C4-2B (cell line): ENCODE data around the gene RIT2.
"Not testable (repeated sequence)": the region's sequence is repeated elsewhere in the genome, so short reads cannot be mapped to it uniquely, and the experiment has no call there.

Experiments used
- H3K27ac ChIP-seq: fragments of 450-650 bp; 2 replicates; pipeline ENCODE4 v1.5.1; 2017
- ZFX ChIP-seq: fragments of 450-650 bp; IDR thresholded peaks from 2 replicates; pipeline ENCODE4 v1.6.1; 2017
- TF ChIP-seq, protein P1 (sequence below): fragments of 450-650 bp; conservative IDR thresholded peaks from 2 replicates; pipeline ENCODE4 v1.5.1; 2017; ENCODE audit warnings: mild to moderate bottlenecking

The RIT2 gene

DNA sequence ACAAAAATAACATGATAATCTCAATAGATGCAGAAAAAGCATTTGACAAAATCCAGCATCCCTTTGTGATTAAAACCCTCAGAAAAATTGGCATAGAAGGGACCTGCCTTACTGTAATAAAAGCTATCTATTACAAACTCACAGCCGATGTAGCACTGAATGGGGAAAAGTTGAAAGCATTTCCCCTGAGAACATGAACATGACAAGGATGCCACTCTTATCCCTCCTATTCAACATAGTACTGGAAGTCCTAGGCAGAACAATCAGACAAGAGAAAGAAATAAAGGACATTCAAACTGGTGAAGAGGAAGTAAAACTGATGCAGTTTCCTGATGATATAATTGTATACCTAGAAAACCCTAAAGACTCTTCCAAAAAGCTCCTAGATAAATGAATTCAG, 368.7 kb downstream of the RIT2 start:
- no peak overlapping the region for H3K27ac ChIP-seq
- TF ChIP-seq ZFX = no peak
- TF ChIP-seq, protein P1, sequence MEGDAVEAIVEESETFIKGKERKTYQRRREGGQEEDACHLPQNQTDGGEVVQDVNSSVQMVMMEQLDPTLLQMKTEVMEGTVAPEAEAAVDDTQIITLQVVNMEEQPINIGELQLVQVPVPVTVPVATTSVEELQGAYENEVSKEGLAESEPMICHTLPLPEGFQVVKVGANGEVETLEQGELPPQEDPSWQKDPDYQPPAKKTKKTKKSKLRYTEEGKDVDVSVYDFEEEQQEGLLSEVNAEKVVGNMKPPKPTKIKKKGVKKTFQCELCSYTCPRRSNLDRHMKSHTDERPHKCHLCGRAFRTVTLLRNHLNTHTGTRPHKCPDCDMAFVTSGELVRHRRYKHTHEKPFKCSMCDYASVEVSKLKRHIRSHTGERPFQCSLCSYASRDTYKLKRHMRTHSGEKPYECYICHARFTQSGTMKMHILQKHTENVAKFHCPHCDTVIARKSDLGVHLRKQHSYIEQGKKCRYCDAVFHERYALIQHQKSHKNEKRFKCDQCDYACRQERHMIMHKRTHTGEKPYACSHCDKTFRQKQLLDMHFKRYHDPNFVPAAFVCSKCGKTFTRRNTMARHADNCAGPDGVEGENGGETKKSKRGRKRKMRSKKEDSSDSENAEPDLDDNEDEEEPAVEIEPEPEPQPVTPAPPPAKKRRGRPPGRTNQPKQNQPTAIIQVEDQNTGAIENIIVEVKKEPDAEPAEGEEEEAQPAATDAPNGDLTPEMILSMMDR = no peak

DNA sequence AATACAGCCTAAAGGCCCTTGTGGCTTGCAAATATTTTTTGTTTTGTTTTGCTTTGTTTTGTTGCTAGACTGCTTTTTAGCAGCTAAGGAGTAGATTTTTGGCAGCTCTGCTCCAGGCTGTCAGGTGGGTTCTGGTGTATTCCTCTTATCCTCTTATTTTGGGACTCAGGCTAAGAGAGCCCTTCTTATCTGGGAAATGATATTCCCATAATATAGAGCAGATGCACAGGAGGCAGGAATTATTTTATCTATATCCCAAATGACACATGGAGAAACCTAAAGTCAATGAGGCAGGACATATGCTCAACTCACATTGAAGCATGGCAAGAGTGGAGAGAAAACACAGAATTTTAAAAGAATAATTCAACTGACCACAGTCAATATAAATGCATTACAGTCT, 369.6 kb downstream of the RIT2 start:
- no peak overlapping the region for H3K27ac ChIP-seq
- no peak for TF ChIP-seq ZFX
- TF ChIP-seq, protein P1 = no peak

DNA sequence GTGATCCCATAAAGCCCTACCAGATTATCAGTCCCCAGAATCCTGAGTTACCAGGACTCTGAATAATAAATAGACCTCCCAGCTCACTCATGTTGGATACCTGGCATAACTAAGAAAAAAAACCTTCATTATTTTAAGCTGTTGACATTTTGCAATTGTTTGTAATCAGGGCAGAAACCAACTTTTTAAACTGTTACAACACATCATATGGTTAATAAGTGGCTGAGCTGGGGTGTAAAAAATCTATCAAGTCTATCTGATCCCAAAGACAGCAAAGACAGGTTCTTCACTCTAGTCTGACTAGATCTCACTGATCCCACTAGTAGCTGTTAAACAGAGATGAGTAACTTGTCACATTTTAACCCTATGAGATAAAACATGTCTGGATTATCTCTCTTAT, 370.3 kb downstream of the RIT2 start:
- H3K27ac ChIP-seq = no peak overlapping the region
- no peak for TF ChIP-seq ZFX
- TF ChIP-seq, protein P1 = no peak

DNA sequence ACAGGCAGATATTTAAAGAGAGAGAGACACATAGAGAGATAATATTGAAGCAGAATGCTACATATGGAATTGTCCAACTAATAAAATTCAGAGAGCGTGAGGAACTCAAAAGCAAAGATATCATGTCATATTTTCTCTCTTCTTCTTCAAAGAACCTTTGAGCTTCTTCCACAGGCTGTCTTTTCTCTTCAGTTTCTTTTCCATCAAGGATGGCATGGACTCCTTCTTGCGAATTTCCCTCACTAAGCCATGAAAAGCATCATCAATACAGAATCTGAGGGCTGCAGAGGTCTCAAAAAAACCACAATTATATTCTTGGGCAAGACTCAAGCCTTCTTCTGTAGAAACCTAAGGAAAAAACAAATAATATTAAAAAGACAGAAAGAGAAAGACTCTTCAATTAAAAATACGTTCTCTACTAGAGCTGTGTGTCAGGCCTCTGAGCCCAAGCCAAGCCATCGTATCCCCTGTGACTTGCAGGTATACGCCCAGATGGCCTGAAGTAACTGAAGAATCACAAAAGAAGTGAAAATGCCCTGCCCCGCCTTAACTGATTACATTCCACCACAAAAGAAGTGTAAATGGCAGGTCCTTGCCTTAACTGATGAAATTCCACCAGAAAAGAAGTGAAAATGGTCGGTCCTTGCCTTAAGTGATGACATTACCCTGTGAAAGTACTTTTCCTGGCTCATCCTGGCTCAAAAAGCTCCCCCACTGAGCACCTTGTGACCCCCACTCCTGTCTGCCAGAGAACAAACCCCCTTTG, 371.9 kb downstream of the RIT2 start:
- TF ChIP-seq, protein P1 = no peak
- no peak for TF ChIP-seq ZFX
- H3K27ac ChIP-seq = no peak overlapping the region

DNA sequence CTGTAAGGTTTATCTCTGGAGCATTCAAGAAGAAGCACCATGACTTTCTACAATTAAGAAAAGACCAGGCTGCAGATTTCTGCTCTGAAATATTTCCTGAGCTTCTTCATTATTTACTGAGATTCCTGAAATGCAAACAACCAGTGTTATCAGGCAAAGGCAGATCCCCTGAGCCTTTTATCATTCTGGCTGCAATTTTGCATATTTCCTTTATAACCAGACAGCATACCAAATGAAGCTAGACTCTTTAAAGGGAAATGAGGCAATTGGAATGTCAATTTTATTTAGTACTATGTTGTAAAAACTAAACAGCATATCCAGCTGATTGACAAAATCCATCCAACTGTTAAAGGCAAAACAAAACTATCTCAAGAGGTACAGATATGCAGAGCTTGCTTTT, 372.5 kb downstream of the RIT2 start:
- no peak overlapping the region for H3K27ac ChIP-seq

DNA sequence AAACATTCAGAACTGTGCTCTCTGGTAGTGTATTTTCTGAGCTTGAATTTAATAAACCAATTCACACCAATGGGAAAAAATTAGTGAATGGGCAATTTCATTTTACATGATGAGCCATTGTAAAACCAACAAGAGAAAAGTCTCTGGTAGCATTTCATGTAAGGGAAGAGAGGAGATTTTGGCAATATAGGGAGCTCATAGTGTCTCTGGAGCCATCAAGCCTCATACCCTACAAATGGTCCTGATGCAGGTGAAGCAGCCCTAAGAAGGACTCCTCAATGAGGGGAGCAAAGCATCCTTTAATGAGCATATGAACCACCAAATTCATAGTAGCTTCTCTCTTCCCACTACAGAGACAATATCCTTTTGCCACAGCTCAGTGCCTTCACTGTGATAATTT, 373.0 kb downstream of the RIT2 start:
- TF ChIP-seq ZFX = no peak
- TF ChIP-seq, protein P1 = no peak
- no peak overlapping the region for H3K27ac ChIP-seq

More for the DNA sequence above, 372.5 kb downstream of the RIT2 start:
- TF ChIP-seq ZFX = no peak
- TF ChIP-seq, protein P1 = no peak

DNA sequence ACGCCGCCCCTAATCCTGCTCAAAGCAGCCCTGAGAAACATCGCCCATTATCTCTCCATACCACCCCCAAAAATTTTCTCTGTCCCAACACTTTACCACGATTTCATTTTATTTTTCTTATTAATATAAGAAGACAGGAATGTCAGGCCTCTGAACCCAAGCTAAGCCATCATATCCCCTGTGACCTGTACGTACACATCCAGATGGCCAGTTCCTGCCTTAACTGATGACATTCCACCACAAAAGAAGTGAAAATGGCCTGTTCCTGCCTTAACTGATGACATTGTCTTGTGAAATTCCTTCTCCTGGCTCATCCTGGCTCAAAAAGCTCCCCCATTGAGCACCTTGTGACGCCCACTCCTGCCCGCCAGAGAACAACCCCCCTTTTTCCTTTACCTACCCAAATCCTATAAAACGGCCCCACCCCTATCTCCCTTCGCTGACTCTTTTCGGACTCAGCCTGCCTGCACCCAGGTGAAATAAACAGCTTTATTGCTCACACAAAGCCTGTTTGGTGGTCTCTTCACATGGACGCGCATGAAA, 373.6 kb downstream of the RIT2 start:
- not testable (repeated sequence) for H3K27ac ChIP-seq

DNA sequence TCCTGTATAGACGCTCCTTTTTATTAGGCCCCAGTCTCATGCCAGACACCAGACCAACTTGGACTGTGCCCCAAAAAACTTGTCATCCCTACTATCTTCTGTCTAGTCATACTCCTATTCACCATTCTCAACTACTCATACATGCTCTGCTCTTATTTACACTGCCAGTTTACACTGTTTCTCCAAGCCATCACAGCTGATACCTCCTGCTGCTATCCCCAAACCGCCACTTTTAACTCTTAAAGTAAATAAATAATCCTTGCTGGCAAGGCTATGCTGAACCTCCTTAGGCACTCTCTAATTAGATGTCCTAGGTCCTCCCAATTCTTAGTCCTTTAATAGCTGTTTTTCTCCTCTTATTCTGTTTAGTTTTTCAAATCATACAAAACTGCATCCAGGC, 374.2 kb downstream of the RIT2 start:
- not testable (repeated sequence) for H3K27ac ChIP-seq
